GM18868 (cell line): ENCODE measurements around the gene MUS81.

ENCODE experiments used
- ATAC-seq: cut with Tn5 transposase; IDR thresholded peaks from one replicate; pipeline ENCODE4 v1.9.1; 2021; ENCODE audit warnings: mild to moderate bottlenecking, moderate library complexity; ENCODE audit not compliant: unreplicated experiment

MUS81 gene

DNA sequence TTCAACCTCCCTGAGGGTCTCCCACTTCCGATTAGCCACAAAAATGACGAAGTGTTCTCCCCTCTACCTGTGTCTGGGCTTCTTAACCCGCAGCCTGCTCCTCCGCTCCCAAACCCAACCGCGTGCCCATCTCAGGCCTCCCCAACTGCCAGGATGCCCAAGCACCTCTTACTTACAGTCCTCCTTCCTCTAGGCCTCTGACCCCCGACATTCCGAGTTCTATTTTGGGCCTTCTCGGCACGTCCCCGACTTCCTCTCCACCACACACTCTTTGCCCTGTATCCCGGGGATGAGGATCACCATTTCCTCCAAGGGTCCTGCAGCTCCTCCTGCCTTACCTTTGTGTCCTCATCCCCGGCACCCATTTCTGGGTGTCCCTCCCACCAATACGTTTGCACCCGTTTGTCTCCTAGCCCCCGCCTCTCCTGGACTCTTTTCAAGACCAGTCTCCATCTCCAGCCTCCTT, 388 bp upstream of the MUS81 start:
- no peak for ATAC-seq

DNA sequence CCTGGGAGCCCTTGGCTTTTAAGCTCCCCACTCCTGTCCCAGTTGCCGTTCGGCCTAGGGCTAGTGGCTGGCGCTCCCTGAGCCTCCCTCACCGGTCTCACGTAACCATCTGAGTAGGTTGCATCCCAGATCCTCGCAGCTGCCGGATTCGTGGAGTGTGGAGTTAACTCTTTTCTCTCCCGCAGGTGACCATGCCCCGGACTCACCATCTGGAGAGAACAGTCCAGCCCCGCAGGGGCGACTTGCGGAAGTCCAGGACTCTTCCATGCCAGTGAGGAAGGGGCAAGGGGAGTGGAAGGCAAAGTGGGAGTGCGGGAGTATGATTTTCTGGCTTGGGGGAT, 902 bp downstream of the MUS81 start:
- no peak for ATAC-seq

DNA sequence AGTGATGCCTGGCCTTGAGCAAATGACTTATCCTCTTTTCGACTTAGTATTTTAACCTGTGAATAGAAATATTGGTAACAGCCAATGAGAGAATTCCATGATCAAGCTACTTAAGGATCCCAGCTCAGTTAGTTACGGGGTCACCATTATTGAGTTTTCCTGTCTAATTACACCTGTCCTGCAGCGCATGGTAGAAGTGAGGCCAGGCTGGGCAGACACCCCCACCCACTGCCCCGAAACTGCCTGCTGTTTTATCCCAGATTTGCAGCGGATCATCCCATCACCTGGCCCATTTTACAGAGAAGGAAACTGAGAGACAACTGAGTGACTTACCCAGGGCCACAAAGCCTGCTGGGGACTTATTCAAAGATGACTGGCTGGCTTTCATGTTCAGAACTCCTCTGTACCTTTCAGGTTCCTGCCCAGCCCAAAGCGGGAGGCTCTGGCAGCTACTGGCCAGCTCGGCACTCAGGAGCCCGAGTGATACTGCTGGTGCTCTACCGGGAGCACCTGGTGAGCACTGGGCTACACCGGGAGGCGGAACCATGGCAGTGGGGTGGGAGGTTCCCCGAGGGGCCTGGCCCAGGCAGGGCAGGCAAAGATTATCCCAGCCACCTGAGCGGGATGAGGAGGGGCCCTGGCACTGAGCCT, 1.4 kb downstream of the MUS81 start:
- no peak for ATAC-seq

DNA sequence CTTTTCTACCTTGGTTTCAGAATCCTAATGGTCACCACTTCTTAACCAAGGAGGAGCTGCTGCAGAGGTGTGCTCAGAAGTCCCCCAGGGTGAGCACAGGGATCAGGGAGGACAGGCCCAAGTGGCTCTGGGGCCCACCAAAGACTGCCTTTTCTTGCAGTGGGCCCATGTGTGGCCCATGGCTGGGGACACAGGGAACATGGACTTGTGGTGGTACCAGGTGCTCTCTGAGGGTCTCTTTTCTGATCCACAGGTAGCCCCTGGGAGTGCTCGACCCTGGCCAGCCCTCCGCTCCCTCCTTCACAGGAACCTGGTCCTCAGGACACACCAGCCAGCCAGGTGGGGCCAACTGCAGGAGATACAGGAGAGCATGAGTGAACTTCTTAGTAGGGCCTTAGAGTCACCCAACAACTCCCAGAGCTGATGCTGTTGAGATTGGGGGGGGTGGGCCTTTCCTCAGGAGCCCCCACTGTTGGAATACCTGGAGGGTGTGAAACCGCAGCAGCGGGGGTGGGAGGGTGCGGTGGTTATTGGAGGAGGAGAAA, 2.0 kb downstream of the MUS81 start:
- ATAC-seq = no peak

DNA sequence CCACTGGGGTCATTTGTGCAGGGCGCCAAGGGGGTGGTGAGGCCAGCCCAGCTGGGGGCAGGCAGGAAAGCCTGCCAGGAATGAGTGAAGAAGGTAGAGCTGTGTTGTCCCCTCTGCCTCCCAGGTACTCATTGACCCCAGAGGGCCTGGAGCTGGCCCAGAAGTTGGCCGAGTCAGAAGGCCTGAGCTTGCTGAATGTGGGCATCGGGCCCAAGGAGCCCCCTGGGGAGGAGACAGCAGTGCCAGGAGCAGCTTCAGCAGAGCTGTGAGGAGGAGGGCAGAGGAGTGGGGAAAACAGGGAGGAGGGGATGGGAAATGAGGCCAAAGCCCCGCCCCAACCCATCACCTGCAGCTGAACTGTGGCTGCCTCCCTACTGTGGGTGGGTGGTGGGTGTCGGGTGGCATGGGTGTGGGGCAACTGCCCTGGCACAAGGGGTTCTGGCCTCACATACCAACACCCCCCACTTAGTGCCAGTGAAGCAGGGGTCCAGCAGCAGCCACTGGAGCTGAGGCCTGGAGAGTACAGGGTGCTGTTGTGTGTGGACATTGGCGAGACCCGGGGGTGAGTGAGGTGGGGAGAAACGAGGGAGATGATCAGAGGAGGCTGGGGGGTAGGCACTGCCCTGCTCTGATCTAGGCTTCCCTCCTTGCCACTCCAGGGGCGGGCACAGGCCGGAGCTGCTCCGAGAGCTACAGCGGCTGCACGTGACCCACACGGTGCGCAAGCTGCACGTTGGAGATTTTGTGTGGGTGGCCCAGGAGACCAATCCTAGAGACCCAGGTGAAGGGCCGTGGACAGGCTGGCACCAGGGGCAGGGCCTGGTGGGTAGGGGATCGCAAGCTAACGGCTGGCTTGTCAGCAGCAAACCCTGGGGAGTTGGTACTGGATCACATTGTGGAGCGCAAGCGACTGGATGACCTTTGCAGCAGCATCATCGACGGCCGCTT, 3.0 kb downstream of the MUS81 start:
- ATAC-seq = no peak

DNA sequence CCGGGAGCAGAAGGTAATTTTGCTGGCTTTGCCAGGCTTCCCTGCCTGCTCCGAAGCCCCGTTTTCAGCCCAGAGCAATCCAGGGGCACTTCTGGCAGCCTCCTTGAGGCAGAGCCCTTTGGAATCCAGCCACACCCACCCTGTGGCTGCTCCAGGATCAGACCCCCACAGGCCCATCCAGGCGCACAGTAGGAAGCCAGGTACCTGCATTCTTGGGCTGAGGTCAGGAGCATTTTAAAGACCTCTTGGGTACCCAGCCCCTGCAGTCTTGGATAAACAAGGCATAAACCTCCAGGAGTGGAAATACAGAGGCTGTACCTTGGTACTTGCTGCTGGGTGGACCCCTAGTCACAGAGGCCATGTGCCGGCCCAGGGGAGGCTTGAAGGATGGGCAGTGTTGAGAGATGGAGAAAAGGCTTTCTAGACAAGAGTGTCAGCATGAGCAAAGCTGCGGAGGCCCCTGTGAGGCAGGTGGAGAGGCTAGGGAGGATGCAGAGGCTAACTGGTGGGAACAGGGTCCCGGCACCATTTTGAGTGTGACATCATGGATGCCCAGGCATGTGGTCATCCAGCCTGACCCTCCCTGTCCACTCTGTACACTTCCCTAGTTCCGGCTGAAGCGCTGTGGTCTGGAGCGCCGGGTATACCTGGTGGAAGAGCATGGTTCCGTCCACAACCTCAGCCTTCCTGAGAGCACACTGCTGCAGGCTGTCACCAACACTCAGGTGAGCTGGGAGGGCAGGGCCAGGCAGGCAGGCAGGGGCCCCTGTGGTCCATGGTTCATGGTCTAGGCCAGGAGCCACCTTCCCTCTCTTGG, 3.9 kb downstream of the MUS81 start:
- no peak for ATAC-seq

DNA sequence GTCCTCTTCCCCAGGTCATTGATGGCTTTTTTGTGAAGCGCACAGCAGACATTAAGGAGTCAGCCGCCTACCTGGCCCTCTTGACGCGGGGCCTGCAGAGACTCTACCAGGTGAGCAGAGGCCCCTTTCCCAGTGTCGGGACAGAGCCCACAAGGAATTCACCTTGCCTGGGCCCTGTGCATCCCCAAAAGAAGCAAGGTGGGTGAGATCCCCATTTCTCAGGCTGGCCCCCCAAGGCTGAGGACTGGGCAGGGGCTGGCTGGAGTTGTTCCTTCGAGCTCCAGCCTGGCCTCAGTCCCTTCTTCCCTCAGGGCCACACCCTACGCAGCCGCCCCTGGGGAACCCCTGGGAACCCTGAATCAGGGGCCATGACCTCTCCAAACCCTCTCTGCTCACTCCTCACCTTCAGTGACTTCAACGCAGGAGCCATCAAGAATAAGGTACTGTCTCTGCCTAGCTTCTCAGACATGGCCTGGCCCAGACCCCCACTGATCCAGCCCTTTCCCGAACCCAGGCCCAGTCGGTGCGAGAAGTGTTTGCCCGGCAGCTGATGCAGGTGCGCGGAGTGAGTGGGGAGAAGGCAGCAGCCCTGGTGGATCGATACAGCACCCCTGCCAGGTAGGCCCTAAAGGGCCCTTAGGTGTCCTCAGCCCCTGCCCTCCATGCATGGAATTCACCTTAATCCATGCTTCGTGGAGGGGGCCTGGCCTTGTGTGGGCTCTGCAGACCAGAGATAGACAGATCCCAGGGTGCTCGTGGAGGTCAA, 4.7 kb downstream of the MUS81 start:
- no peak for ATAC-seq

DNA sequence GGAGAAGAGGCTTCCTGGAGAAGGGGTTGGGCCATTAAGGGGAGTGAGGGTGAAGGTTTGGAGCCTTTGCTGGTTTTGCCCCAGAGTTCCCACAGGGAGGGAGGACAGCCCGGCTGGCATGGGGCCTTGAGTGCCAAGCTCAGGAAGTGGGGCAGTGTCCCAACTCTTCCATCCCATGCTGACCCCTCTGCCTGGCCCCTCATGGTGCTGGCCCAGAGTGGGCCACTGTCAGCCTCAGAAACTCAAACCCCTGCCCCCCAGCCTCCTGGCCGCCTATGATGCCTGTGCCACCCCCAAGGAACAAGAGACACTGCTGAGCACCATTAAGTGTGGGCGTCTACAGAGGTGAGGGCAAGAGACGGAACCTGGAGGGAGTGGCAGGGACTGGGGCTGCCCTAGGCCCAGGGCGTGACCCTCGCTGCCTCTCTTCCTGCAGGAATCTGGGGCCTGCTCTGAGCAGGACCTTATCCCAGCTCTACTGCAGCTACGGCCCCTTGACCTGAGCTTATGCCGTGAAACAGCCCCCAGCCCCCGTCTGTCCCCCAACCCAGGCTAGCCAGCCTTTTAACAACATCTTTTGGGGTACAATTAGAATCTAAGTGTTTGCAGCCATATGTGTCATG, 5.4 kb downstream of the MUS81 start:
- ATAC-seq = no peak

DNA sequence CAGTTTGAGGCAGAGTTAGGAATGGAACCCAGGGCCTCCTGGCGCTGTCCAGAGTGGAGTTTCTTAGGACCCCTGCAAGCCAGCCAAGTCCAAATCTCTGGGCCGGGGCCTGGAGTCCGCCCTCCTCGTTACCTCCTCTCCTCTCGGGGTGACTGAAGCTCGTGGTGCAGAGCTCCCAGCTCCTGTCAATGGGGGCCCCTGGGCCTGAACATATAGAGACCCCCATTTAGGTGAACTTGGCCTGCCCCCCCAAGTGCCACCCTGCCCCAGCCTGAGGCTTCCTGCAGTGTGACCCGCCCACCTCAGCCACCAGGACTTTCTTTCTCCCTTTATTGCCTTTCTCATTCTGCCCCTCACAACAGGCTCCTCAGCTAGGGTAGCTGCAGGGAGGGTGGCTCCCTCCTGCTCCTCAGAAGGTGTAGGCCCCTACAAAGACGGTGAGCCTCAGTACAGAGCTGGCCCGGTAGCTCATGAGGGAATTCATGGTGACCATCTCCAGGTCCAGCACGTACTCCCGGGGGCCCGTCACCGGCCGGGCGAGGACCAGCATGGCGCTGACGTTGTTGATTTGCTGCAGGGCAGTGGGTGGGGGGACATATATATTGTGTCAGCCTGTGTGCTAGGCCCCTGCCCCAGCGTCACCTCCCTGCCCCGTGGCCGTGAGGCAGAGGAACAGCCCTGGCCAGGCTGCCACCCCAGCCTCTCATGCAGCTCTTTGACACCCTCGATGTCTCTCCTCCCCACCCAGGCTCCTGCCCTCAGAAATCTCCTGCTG, 6.5 kb downstream of the MUS81 start:
- no peak for ATAC-seq

DNA sequence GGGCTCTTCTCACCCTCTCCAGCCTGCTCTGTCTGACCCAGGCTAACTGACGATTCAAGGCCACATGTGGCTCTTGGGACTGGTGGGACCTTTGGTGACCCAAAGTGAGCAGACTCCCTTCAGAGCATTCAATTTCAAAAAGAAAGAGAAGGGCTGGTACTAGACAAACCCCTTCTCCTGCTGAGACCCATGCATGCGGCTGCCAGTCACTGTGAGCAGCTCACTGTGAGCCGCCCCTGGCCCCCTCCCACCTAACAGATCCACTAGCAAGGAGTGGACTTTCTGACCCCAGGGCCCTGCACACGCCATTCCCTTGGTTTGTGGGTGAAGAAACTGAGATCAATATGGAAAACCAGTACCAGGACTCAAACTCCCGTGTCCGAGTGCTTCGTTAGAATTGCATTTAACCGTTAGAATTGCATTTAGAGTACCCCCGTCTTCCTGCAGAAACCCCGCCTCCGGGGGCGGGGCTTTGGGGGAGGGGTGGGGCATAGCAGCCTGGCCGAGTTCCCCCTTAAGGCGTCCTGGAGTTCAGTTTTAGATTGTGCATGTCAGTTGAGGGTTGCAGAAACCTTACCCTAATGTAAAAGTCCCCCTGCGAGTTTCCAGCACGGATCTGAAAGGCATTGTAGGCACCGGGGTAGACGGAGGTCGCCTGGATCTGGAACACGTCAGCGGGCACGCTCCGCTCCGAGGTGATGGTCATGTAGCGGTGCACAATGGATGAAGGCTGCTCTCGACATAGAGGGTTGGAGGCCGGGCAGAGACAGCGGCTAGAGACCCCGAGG, 7.2 kb downstream of the MUS81 start:
- ATAC-seq = no peak

DNA sequence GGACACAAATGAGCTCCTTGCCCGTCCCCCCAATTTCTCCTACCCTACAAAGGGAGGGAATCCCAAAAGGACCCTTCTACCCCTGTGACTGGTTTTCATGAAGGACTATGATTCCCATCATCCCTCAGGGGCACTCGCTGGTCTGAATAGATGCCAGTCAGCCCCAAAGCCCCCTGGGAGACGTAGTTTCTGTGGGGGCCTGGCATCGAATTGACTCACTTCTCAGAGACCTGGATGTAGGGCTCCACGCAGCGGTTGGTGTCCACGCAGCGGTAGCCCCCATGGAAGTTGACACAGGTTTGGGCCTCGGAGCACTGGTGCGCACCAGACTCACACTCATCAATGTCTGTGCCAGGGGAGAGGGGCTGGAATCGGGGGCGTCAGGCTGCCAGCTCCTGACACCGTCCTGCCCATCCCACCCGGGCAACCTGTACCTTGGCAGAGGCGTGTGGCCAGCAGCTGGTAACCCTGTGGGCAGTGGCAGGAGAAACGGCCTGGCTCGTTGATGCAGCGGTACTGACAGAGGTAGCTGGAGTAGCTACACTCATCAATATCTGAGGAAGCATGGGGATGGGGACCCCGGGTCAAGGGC, 7.9 kb downstream of the MUS81 start:
- no peak for ATAC-seq

DNA sequence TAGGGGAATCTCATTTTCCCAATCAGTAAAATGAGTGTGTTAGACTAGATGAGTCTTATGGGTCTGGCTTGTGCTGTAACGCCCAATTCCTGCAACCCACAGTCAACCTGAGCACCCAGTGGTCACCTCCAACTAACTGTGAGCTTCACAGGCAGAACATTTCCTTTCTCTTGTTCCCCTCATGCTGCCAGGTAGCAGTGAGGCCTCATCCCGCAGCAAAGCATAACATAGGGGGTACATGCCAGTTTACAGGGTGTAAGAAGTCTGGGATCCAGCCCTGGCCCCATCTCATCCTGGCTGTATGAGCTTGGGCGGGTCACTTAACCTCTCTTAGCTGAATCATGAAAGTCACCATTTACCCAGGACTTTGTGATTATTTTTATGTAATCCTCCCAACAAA, 8.7 kb downstream of the MUS81 start:
- no peak for ATAC-seq

DNA sequence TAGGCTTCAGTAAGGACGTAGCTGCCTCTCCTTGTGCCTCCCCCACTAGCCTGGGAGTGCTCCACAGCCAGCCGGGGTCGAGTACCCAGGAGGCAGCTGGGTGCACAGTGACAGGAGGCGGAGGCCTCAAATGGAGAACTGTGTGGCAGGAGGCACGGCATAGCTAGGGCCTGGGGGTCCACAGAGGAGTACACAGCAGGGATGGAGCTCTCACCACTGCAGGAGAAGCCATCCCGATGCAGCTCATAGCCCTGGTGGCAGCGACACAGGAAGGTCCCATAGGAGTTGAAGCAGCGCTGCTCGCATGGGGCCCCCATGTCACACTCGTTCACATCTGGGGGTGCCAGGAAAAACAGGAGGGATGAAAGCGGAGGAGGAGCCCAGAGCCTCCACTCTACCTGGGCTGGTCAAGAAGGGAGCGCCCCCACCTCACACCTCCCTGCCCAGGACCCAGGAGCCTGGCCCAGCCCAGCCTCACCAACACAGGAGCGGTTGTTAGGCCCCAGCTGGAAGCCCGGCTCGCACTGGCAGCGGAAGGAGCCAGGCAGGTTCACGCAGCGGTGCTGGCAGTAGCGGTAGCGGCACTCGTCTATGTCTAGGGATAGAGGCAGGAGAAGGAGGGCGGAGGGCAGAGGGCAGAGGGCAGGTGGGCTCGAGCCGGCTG, 9.5 kb downstream of the MUS81 start:
- ATAC-seq = no peak

DNA sequence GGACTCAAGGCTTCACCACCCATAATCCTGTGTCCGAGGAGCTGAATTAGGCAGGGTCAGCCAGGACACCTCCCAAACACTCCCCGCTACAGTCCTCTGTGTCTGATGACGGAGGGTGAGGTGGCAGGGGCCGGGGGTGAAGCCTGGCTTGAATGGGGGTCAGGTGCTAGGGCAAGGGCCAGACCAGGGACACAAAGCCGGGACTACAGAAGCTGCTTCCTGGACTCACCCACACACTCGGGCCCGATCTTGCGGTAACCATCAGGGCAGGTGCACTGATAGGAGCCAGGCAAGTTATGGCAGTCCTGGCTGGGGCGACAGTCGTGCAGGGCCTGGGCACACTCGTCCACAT, 10.1 kb downstream of the MUS81 start:
- no peak for ATAC-seq

DNA sequence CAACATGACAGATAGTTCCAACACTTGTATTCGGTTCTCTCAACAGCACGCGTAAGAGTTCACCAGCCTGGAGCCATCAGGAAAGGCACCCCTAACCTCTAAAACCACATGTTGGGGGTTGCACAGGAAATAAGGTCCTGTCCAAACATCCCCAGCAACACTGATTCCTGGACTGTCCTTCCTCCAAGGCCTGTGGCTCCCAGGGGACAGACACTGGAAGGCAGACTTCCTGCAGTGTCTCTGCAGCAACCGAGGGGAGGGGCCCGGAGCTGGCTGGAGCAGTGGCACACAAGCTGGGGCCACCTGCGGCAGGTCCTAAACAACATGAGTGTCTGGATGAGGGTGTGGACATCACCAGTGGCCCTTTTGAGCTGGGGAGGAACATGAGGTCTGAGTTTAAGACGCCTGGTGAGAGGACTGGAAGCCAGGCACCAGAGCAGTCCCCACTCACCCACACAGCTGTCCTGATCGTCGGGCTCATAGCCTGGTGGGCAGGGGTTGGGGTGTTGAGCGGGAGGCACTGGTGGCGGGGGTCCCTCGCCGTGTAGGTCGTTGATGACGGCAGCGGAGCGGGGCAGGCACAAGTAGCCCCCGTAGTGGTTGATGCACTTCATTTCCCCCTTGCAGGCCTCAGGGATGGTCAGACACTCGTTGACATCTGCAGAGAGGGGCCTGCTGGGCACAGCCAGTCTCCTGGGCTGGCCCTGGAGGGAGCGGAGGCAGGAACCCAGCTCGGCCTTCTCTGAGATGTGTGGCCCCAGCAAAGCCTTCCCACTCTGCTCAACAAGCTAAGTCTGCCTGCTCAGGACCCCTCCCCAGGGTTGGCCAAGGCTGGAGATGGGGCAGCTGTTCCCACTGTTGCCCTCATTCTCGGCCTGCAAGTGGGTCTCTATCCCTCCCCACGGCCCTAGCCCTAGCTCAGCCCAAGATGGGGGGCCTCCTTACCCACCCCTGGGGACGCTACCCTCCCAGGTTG, 10.8 kb downstream of the MUS81 start:
- no peak for ATAC-seq

DNA sequence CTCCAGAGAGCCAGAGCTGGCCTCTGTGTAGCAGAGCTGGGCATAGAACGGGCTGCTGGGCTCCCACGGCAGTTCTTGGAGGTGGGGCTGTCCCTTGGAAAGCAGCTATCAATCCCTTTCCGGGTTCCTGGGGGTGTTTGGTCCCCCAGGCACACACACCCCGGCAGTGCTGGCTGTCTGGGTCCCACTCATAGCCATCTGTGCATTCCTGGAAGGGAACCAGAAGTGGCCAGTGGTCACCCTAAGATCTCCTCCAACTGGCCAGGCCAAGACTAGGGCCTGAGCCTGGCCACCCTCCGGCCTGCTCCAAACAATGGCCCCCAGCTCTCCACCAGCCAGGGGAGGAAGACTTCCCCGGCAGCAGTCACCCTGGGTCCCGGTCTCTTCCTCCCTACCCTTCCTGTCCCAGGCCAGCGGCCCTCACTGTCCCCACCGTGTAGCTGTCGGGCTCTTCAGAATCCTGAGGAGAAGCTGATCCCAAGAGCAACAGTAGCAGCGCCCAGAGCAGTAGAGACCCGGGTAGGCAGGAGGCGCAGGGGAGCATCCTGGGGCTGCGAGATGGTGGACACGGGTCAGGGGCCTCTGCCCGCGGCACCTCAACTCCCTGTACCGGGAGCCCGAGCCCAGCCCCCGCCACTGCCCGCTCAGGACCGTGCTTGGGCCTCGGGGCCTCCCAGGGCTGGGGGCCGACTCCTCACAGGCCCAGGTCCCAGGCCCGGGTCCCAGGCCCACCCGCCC, 11.7 kb downstream of the MUS81 start:
- ATAC-seq = no peak
